HG03039 (cell line): Measurements from ENCODE around the gene KPRP.

Source experiments
- ATAC-seq: cut with Tn5 transposase; IDR thresholded peaks from one replicate; pipeline ENCODE4 v1.9.1; 2021; ENCODE audit warnings: mild to moderate bottlenecking, moderate library complexity; ENCODE audit not compliant: unreplicated experiment

The KPRP gene

GRCh38 chr1:152770411-152770810, 12.6 kb downstream of the KPRP start:
- ATAC-seq: no peak

GRCh38 chr1:152774875-152775274, 17.1 kb downstream of the KPRP start, which contains the start of gene LCE1F:
Gene LCE1F (plus strand): TSS chr1:152775140. CDS start chr1:152776372, 1,232 bp downstream.
- ATAC-seq: no peak

GRCh38 chr1:152776361-152776760, 18.5 kb downstream of the KPRP start:
- ATAC-seq: no peak

GRCh38 chr1:152777510-152778137, 19.8 kb downstream of the KPRP start:
- ATAC-seq: no peak

GRCh38 chr1:152783095-152783494, 25.3 kb downstream of the KPRP start:
- ATAC-seq: no peak

GRCh38 chr1:152786077-152786476, 28.3 kb downstream of the KPRP start, which contains the start of gene LCE1E:
Gene LCE1E (plus strand): TSS chr1:152786257. CDS start chr1:152787300, 1,043 bp downstream.
- no peak for ATAC-seq

GRCh38 chr1:152795686-152796085, 37.9 kb downstream of the KPRP start:
- ATAC-seq: no peak

- ATAC-seq: no peak
Measured at GRCh38 chr1:152796421-152796820, 38.6 kb downstream of the KPRP start, which contains the start of gene LCE1D. Gene LCE1D (plus strand): TSS chr1:152796721. CDS start chr1:152797795, 1,074 bp downstream.

- no peak for ATAC-seq
Measured at GRCh38 chr1:152801333-152801732, 43.5 kb downstream of the KPRP start.

GRCh38 chr1:152806576-152806975, 48.8 kb downstream of the KPRP start, which contains the start of gene LCE1C:
Gene LCE1C (minus strand): TSS chr1:152806651. CDS start chr1:152805478, 1,173 bp downstream.
- no peak for ATAC-seq

- no peak for ATAC-seq
Measured at GRCh38 chr1:152811050-152811449, 53.2 kb downstream of the KPRP start.
